ENCODE results near the gene NF2. TPM values are rescaled to one million over a fixed set of nuclear protein-coding genes. Genes with fewer than 3 reads are reported as not detected.

NF2 gene
- total RNA-seq, 1 donor from 2014 or later = 43.9 TPM

- H3K4me3 ChIP-seq = no peak overlapping the region
- DNase-seq = no peak
- peaks cover 6% of the 10 kb centered on the region for H3K27me3 ChIP-seq
- H3K36me3 ChIP-seq = no peaks in the 10 kb centered on the region
- TF ChIP-seq, protein P1, sequence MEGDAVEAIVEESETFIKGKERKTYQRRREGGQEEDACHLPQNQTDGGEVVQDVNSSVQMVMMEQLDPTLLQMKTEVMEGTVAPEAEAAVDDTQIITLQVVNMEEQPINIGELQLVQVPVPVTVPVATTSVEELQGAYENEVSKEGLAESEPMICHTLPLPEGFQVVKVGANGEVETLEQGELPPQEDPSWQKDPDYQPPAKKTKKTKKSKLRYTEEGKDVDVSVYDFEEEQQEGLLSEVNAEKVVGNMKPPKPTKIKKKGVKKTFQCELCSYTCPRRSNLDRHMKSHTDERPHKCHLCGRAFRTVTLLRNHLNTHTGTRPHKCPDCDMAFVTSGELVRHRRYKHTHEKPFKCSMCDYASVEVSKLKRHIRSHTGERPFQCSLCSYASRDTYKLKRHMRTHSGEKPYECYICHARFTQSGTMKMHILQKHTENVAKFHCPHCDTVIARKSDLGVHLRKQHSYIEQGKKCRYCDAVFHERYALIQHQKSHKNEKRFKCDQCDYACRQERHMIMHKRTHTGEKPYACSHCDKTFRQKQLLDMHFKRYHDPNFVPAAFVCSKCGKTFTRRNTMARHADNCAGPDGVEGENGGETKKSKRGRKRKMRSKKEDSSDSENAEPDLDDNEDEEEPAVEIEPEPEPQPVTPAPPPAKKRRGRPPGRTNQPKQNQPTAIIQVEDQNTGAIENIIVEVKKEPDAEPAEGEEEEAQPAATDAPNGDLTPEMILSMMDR (IDR thresholded peaks at IDR 0.05) = no peak
- intact Hi-C loops (cut with DNase I) = no loop called here
- H3K9me3 ChIP-seq = no peaks in the 10 kb centered on the region
- no peak overlapping the region for H3K27ac ChIP-seq
- peaks cover 15% of the 10 kb centered on the region for H3K4me1 ChIP-seq
- no peak for ATAC-seq
Measured at GRCh38 chr22:29706486-29706885, 103.1 kb downstream of the NF2 start.

DNA sequence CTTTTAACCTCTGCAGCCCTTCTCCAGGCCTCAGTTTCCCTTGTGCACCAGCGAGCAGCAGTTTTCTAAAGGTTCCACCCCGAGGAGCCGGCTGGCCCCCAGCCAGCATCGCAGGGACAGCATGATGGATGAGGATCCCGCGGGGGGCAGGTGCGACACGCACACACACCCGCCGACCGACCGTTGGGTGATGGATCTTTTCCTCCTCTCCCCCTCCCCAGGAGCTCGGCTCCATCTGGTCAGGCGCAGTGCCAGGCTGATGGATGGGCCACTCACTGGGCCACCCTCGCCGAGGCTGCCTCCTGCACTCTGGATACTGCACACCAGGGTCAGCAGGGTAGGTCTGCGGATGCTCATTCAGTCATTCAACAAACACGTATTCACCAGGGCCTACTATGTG is 103.6 kb downstream of the NF2 start:
- Histone ChIP-seq H3K27me3 (peaks cover 6% of the 10 kb centered on the region), H3K27ac (no peak overlapping the region), H3K9me3 (no peaks in the 10 kb centered on the region), H3K4me3 (no peak overlapping the region), H3K36me3 (no peaks in the 10 kb centered on the region), H3K4me1 (peaks cover 12% of the 10 kb centered on the region)
- intact Hi-C loops (cut with DNase I) = no loop called here
- DNase-seq (no peak), ATAC-seq (no peak)
- TF ChIP-seq, protein P1 (IDR thresholded peaks at IDR 0.05) = no peak

- no peak overlapping the region for H3K4me3 ChIP-seq
- TF ChIP-seq, protein P1 (IDR thresholded peaks at IDR 0.05) = no peak
- peaks cover 6% of the 10 kb centered on the region for H3K27me3 ChIP-seq
- ATAC-seq (no peak), DNase-seq (no peak)
- H3K36me3 ChIP-seq = no peaks in the 10 kb centered on the region
- H3K27ac ChIP-seq = no peak overlapping the region
- intact Hi-C loops (cut with DNase I) = no loop called here
- H3K4me1 ChIP-seq = peaks cover 9% of the 10 kb centered on the region
- no peaks in the 10 kb centered on the region for H3K9me3 ChIP-seq
Measured at GRCh38 chr22:29707471-29707870, 104.0 kb downstream of the NF2 start.

DNA sequence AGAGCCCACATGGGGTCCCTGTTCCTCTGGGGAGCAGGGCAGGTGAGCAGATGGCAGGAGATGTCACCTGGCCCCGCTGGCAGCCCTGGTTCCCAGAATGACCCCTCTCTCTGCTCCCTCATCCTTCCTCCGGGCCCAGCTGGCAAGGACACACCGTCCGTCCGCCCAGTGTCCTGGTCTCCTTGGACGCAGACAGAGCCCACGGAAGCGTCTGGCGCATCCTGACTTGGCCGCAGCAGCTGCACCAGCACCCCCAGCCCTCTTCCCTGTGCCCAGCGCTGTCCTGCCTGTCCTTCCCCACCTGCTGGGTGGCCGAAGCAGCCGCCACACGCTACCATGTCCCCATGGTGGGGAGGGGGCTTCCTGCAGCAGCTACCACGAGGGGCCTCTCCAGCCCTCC is 106.8 kb downstream of the NF2 start:
- no peak for ATAC-seq
- intact Hi-C loops (cut with DNase I) = no loop called here
- Histone ChIP-seq H3K27ac (no peak overlapping the region), H3K36me3 (no peaks in the 10 kb centered on the region), H3K27me3 (peaks cover 14% of the 10 kb centered on the region), H3K4me3 (no peak overlapping the region), H3K9me3 (no peaks in the 10 kb centered on the region), H3K4me1 (no peaks in the 10 kb centered on the region)
- TF ChIP-seq, protein P1 (IDR thresholded peaks at IDR 0.05) = no peak
- DNase-seq = no peak

- TF ChIP-seq, protein P1 (IDR thresholded peaks at IDR 0.05) = no peak
- H3K27me3 ChIP-seq = peaks cover 20% of the 10 kb centered on the region
- no peaks in the 10 kb centered on the region for H3K4me1 ChIP-seq
- DNase-seq (no peak), ATAC-seq (peak; percentile 59)
- no peak overlapping the region for H3K27ac ChIP-seq
- intact Hi-C loops (cut with DNase I) = no loop called here
- H3K4me3 ChIP-seq = no peak overlapping the region
- no peaks in the 10 kb centered on the region for H3K36me3 ChIP-seq
- no peaks in the 10 kb centered on the region for H3K9me3 ChIP-seq
Measured at GRCh38 chr22:29710922-29711593, 107.6 kb downstream of the NF2 start.

- DNase-seq = no peak
- no peak for ATAC-seq
- peaks cover 20% of the 10 kb centered on the region for H3K27me3 ChIP-seq
Measured at GRCh38 chr22:29712119-29712518, 108.7 kb downstream of the NF2 start.

More at GRCh38 chr22:29712119-29712518, 108.7 kb downstream of the NF2 start:
- TF ChIP-seq, protein P1 (IDR thresholded peaks at IDR 0.05) = no peak
- no peak overlapping the region for H3K4me3 ChIP-seq
- no peaks in the 10 kb centered on the region for H3K36me3 ChIP-seq
- H3K4me1 ChIP-seq = no peaks in the 10 kb centered on the region
- intact Hi-C loops (cut with DNase I) = no loop called here
- no peak overlapping the region for H3K27ac ChIP-seq
- H3K9me3 ChIP-seq = no peaks in the 10 kb centered on the region
